C4-2B (cell line): ENCODE data around the gene MRI1.

Source experiments
- ZFX ChIP-seq: fragments of 450-650 bp; IDR thresholded peaks from 2 replicates; pipeline ENCODE4 v1.6.1; 2017
- TF ChIP-seq, protein P1 (sequence below): fragments of 450-650 bp; conservative IDR thresholded peaks from 2 replicates; pipeline ENCODE4 v1.5.1; 2017; ENCODE audit warnings: mild to moderate bottlenecking

DNA sequence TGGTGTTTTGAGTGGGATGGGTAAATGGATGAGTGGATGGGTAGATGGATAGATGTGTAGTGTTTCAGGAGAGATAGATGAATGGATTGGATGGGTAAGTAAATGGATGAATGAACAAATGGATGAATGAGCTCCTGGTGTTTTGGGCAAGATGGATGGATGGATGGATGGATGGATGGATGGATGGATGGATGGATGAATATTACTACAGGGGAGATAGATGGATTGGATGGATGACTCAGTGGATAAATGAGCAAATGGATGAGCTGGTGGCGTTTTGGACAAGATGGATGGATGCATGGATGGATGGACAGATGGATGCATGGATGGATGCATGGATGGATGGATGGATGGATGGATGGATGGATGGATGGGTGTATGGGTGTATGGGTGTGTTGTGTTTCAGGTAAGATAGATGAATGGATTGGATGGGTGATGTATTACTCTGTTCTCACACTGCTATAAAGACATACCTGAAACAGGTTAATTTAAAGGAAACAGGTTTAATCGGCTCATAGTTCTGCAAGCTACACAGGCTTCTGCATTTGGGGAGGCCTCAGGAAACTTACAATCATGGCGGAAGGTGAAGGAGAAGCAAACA, 43.2 kb downstream of the MRI1 start:
- TF ChIP-seq, protein P1, sequence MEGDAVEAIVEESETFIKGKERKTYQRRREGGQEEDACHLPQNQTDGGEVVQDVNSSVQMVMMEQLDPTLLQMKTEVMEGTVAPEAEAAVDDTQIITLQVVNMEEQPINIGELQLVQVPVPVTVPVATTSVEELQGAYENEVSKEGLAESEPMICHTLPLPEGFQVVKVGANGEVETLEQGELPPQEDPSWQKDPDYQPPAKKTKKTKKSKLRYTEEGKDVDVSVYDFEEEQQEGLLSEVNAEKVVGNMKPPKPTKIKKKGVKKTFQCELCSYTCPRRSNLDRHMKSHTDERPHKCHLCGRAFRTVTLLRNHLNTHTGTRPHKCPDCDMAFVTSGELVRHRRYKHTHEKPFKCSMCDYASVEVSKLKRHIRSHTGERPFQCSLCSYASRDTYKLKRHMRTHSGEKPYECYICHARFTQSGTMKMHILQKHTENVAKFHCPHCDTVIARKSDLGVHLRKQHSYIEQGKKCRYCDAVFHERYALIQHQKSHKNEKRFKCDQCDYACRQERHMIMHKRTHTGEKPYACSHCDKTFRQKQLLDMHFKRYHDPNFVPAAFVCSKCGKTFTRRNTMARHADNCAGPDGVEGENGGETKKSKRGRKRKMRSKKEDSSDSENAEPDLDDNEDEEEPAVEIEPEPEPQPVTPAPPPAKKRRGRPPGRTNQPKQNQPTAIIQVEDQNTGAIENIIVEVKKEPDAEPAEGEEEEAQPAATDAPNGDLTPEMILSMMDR = no peak
- TF ChIP-seq ZFX = no peak
